ENCODE data around the gene ACTR2.
"Not testable (repeated sequence)": the region's sequence is repeated elsewhere in the genome, so short reads cannot be mapped to it uniquely, and the experiment has no call there.

ACTR2 gene

DNA sequence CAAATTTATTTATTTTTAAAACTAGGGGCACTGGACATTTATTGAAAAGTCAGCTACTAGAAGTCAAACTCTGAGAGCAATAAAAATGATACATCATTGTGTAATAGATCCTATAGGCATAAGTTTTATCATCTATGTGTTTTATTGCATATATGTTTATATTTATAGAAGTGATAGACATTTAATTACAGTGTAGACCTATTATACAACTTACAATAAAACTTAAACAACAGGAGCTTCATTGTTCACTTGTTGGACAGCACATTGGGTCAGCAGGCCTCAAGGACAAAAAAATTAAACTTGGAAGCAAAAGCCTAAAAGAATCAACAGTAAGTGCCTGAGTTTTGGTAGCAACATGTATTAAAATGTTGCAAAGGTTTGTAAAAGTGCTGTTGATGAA lies 15.0 kb upstream of the ACTR2 start:
- no peak for DNase-seq (ENCODE audit: low read depth)
- in situ Hi-C loops (cut with HindIII; ENCODE audit: low sequenced_read_pairs) = no loop called here
- H3K4me3 ChIP-seq (ENCODE audit: low read depth, low read length) = no peak overlapping the region
- TF ChIP-seq, protein P1, sequence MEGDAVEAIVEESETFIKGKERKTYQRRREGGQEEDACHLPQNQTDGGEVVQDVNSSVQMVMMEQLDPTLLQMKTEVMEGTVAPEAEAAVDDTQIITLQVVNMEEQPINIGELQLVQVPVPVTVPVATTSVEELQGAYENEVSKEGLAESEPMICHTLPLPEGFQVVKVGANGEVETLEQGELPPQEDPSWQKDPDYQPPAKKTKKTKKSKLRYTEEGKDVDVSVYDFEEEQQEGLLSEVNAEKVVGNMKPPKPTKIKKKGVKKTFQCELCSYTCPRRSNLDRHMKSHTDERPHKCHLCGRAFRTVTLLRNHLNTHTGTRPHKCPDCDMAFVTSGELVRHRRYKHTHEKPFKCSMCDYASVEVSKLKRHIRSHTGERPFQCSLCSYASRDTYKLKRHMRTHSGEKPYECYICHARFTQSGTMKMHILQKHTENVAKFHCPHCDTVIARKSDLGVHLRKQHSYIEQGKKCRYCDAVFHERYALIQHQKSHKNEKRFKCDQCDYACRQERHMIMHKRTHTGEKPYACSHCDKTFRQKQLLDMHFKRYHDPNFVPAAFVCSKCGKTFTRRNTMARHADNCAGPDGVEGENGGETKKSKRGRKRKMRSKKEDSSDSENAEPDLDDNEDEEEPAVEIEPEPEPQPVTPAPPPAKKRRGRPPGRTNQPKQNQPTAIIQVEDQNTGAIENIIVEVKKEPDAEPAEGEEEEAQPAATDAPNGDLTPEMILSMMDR (IDR thresholded peaks at IDR 0.05; ENCODE audit: low read depth, low read length, missing control alignments) = no peak

DNA sequence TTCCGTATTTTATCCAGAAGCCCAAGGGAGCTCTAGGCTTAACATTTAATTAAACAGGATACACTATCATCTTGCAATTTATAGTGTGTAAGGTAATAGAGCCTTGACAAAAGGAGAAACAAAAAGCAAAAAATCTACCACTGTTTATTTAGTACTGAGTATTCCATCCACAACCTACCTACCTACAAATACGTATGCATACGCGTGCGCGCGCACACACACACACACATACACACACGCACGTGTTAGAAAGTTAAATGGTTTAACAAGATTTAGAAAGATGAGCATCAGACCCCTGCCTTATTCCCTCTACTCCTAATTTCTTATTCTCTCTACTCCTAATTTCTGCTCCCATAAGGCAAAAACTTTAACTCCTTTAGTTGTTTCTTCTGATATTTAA lies 14.6 kb upstream of the ACTR2 start:
- H3K4me3 ChIP-seq (ENCODE audit: low read depth, low read length) = no peak overlapping the region
- in situ Hi-C loops (cut with HindIII; ENCODE audit: low sequenced_read_pairs) = no loop called here
- DNase-seq (ENCODE audit: low read depth) = no peak
- TF ChIP-seq, protein P1 (IDR thresholded peaks at IDR 0.05; ENCODE audit: low read depth, low read length, missing control alignments) = no peak

DNA sequence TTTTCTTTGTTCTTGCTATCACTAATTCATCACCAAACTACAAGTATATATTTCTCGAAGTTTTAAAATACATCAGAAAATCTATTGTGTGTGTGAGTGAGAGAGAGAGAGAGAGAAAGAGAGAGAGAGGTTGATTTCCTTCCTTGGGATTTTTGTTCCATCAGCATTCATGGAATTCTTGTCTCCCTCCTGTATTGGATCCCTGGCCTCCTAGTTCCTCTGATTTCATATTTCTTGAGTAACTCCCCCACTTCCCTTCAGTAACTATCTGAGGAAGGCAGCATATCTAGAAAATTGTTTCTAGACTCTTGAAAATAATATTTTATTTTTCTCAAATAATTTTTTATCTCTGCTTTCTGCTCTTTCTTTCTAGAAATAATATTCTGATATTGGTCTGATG lies 13.3 kb upstream of the ACTR2 start:
- TF ChIP-seq, protein P1 (IDR thresholded peaks at IDR 0.05; ENCODE audit: low read depth, low read length, missing control alignments) = no peak
- H3K4me3 ChIP-seq (ENCODE audit: low read depth, low read length) = no peak overlapping the region
- no peak for DNase-seq (ENCODE audit: low read depth)
- in situ Hi-C loops (cut with HindIII; ENCODE audit: low sequenced_read_pairs) = no loop called here

DNA sequence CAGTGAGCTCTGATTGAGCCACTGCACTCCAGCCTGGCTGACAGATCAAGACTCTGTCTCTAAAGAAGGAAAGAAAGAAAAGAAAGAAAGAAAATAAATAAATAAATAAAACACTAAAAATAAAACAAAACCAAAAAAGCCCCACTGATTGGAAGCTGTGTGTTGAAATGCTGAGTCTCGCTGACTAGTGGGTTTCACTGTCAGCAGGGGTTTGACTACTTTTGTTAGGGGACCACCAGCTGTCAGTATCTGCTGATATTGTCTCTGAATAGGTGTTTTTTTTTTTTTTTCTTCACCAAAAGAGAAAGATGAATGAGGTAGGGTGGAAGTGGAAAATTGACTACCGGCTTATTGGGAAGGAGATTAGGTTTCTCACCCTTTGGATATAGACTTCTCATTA lies 12.8 kb upstream of the ACTR2 start:
- in situ Hi-C loops (cut with HindIII; ENCODE audit: low sequenced_read_pairs) = no loop called here
- no peak for DNase-seq (ENCODE audit: low read depth)
- TF ChIP-seq, protein P1 (IDR thresholded peaks at IDR 0.05; ENCODE audit: low read depth, low read length, missing control alignments) = no peak
- no peak overlapping the region for H3K4me3 ChIP-seq (ENCODE audit: low read depth, low read length)

DNA sequence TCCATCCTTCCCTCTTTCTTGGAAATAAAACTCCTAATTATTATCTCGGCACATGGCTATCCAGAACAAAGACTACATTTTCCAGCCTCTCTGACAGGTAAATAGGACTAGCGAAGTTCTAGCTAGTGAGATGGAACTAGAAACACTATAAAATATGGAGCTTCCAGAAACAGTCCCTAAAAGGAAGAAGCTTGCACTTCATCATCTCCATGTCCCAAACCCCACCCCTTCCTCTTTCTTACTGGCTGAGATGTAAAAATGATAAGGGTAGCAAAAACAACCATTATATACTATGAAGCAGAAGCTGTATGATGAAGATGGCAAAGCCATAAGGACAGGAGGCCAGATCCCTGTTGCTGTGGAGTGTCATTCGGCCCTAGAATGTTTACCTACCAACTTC lies 11.7 kb upstream of the ACTR2 start:
- no peak for DNase-seq (ENCODE audit: low read depth)
- in situ Hi-C loops (cut with HindIII; ENCODE audit: low sequenced_read_pairs) = no loop called here
- H3K4me3 ChIP-seq (ENCODE audit: low read depth, low read length) = no peak overlapping the region
- TF ChIP-seq, protein P1 (IDR thresholded peaks at IDR 0.05; ENCODE audit: low read depth, low read length, missing control alignments) = no peak

DNA sequence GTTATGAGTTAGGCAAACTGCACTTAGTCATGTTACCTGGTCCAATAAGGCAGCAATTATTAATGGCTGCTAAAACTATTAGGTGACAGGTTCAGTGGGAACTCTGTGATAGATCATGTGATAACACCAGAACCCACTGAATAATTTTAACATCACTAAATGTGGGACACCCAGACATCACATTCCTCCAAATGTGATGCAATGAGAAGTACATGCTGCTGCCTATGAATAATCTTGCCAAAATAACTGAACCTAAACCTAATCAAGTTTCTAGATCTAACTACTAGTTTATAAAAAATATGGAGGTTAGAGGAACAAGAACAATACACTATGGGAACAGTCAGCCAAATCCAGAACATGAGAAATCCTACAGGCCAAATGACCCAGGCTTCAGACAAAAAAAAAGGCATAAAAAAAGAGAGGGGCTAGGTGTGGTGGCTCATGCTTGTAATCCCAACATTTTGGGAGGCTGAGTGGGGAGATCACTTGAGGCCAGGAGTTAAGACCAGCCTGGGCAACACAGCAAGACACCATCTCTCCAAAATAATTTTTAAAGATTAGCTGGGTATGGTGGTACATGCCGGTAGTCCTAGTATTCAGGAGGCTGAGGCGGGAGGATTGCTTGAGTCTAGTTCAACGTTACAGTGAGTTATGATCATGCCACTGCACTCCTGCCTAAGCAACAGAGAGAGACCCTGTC lies 7.0 kb upstream of the ACTR2 start:
- in situ Hi-C loops (cut with HindIII; ENCODE audit: low sequenced_read_pairs) = no loop called here
- DNase-seq (ENCODE audit: low read depth) = no peak
- no peak overlapping the region for H3K4me3 ChIP-seq (ENCODE audit: low read depth, low read length)
- TF ChIP-seq, protein P1 (IDR thresholded peaks at IDR 0.05; ENCODE audit: low read depth, low read length, missing control alignments) = no peak

DNA sequence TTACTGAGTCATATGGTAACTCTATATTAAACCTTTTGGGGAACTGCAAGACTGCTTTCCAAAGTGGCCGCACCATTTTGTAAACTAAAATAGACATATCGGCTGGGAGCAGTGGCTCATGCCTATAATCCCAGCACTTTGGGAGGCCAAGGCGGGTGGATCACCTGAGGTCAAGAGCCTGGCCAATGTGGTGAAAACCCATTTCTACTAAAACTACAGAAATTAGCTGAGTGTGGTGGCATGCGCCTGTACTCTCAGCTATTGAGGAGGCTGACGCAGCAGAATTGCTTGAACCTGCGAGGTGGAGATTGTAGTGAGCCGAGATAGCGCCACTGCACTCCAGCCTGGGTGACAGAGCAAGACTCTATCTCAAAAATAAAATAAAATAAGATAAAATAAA lies 6.4 kb upstream of the ACTR2 start:
- DNase-seq (ENCODE audit: low read depth); in situ Hi-C loops (cut with HindIII; ENCODE audit: low sequenced_read_pairs); H3K4me3 ChIP-seq (ENCODE audit: low read depth, low read length): not testable (repeated sequence)

All from astrocyte of the cerebellum (primary cell).